Spleen (tissue), 11 donors: Measurements from ENCODE around the gene LCAT. TPM values are rescaled to one million over a fixed set of nuclear protein-coding genes. Genes with fewer than 3 reads are reported as not detected.

Experiments
- DNase-seq: peaks from one replicate; pipeline ENCODE4 v3.0.0-alpha.2; 2020
- H3K27ac ChIP-seq, 8 donors: fragments of 200-600 bp; sonication (generic) in 7 of 8; 1 replicate in 4 of 8; 2 replicates in 4 of 8; pipeline versions ENCODE4 v1.5.0 to v1.8.0; 2016 to 2021; ENCODE audit warnings: inconsistent platforms in 4 of 8, mild to moderate bottlenecking in 4 of 8, moderate library complexity in 1 of 8
- H3K27me3 ChIP-seq, 7 donors: fragments of 200-600 bp; sonication (generic) in 6 of 7; replicated peaks in 1 of 7; 1 replicate in 4 of 7; 2 replicates in 3 of 7; pipeline versions ENCODE4 v1.5.0 to v1.8.0; 2016 to 2021; ENCODE audit warnings: inconsistent platforms in 3 of 7, mild to moderate bottlenecking in 1 of 7
- H3K36me3 ChIP-seq, 6 donors: fragments of 200-600 bp; sonication (generic) in 5 of 6; 1 replicate in 4 of 6; 2 replicates in 2 of 6; pipeline versions ENCODE4 v1.5.0 to v1.8.0; 2016 to 2021; ENCODE audit warnings: inconsistent platforms in 2 of 6
- H3K4me1 ChIP-seq, 6 donors: fragments of 200-600 bp; sonication (generic) in 5 of 6; 1 replicate in 3 of 6; 2 replicates in 3 of 6; pipeline versions ENCODE4 v1.5.0 to v1.8.0; 2016 to 2021; ENCODE audit warnings: inconsistent platforms in 3 of 6
- H3K4me3 ChIP-seq, 8 donors: fragments of 200-600 bp; sonication (generic) in 7 of 8; 1 replicate in 4 of 8; 2 replicates in 4 of 8; pipeline versions ENCODE4 v1.5.0 to v1.8.0; 2016 to 2021; ENCODE audit warnings: inconsistent platforms in 4 of 8, mild to moderate bottlenecking in 4 of 8, moderate library complexity in 2 of 8
- H3K9me3 ChIP-seq, 8 donors: fragments of 200-600 bp; sonication (generic) in 7 of 8; 1 replicate in 4 of 8; 2 replicates in 4 of 8; pipeline versions ENCODE4 v1.5.0 to v1.8.0; 2016 to 2021; ENCODE audit warnings: inconsistent platforms in 4 of 8
- POLR2A ChIP-seq, 3 donors: fragments of 450-650 bp; IDR thresholded peaks; one replicate each; pipeline ENCODE4 v1.5.1; 2017; ENCODE audit warnings: antibody characterized with exemption in 3 of 3, mild to moderate bottlenecking in 1 of 3
- POLR2AphosphoS5 ChIP-seq, 3 donors: sonication (generic); formaldehyde crosslinking; IDR thresholded peaks; one replicate each; pipeline ENCODE4 v1.5.1; 2017; ENCODE audit warnings: antibody characterized with exemption in 3 of 3
- WGBS, 5 donors: extraction: QIAGEN DNeasy Blood & Tissue Kit in 3 of 5; methylation state at CpG; one replicate each; pipeline versions ENCODE4 v1.1.5 to v1.1.7; 2013 to 2018; 5-methylcytosine and 5-hydroxymethylcytosine counted together
- intact Hi-C: fragments of 100-400 bp; cut with DNase I; formaldehyde crosslinking; loops from one replicate; pipeline ENCODE4 v1.15.0; 2023; ENCODE audit warnings: low total_unique reads
- polyA plus RNA-seq, 3 donors: library from polyadenylated mRNA; stranded (reverse); fragments of 200-250 nt; gene quantifications; one replicate each; pipeline ENCODE4 v1.2.1, GENCODE V29; 2013
- total RNA-seq, 7 donors: library from RNA; depleted of rRNA in 3 of 7; stranded (reverse); fragments of >200 nt in 3 of 7; fragmentation: NEBNext Ultra II Directional in 4 of 7; extraction: Animal tissue kit (Norgen Biotek cat#: 25700) in 4 of 7; gene quantifications; one replicate each; pipeline versions ENCODE4 v1.1.0 to v1.2.1, GENCODE V29; 2016 to 2021
- TF ChIP-seq, protein P1 (sequence below), 11 experiments: fragments of 200-600 bp in 7 of 11; fragments of 450-650 bp in 4 of 11; sonication (generic) in 4 of 11; IDR thresholded peaks in 8 of 11; conservative IDR thresholded peaks in 3 of 11; 1 replicate in 7 of 11; 2 replicates in 4 of 11; pipeline versions ENCODE4 v1.4.0 to v1.8.0; 2016 to 2021; ENCODE audit warnings: antibody characterized with exemption in 11 of 11, inconsistent platforms in 4 of 11, mild to moderate bottlenecking in 1 of 11
- donor health status: healthy with polysubstance abuse.
- donor health status: DM: no; HTN: no; CAD: no; lungs with moderate emphysema.
- donor health status: DM: no; HTN: no; CAD: no.
- donor health status: Bipolar disorder and iron deficiency.
- donor health status: healthy.
- donor health status: DM: no; HTN: no; CAD: no.
- donor health status: DM: yes; HTN: yes; CAD: no.

LCAT gene
- total and polyA plus RNA-seq, 10 donors, result 5.2 to 51.6 (median 17.0) TPM

DNA sequence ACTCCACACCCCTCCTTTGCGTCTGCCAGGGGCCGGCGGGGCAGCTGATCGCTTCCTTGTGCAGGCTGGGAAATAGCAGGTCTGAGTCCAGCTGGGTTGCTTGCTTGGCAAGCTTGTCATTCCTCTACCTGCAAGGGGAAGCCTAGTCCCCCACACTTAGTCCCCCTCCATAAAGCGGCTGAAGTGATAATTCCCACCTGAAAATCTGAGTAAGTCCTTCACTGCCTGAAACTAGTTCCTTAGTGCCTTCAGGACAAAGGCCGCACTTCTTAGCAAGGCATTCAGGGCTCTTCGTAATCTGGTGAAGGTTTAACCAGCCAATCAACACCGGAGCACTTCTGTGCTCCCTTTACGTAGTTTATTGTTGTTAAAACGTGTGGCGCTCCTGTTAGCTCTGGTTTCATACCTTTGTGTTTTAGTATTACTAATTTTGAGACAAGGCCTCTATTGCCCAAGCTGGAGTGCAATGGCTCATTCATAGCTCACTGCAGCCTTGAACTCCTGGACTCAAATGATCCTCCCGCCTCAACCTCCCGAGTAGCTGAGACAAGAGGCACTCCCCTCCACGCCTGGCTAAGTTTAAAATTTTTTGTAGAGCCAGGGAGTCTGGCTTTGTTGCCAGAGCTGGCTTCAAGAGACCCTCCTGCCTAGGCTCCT, 50.0 kb downstream of the LCAT start:
- no peaks in the 10 kb centered on the region for H3K9me3 ChIP-seq
- no peaks in the 10 kb centered on the region for H3K27me3 ChIP-seq
- peak overlapping the region; percentile 88 to 97 (median 94) for H3K27ac ChIP-seq
- TF ChIP-seq, protein P1, sequence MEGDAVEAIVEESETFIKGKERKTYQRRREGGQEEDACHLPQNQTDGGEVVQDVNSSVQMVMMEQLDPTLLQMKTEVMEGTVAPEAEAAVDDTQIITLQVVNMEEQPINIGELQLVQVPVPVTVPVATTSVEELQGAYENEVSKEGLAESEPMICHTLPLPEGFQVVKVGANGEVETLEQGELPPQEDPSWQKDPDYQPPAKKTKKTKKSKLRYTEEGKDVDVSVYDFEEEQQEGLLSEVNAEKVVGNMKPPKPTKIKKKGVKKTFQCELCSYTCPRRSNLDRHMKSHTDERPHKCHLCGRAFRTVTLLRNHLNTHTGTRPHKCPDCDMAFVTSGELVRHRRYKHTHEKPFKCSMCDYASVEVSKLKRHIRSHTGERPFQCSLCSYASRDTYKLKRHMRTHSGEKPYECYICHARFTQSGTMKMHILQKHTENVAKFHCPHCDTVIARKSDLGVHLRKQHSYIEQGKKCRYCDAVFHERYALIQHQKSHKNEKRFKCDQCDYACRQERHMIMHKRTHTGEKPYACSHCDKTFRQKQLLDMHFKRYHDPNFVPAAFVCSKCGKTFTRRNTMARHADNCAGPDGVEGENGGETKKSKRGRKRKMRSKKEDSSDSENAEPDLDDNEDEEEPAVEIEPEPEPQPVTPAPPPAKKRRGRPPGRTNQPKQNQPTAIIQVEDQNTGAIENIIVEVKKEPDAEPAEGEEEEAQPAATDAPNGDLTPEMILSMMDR (IDR thresholded peaks at IDR 0.05 in 8 of 11, conservative IDR thresholded peaks at IDR 0.05 in 3 of 11), result no peak
- TF ChIP-seq POLR2A (IDR thresholded peaks at IDR 0.05), result no peak
- no peak for TF ChIP-seq POLR2AphosphoS5 (IDR thresholded peaks at IDR 0.05)
- no peaks in the 10 kb centered on the region for H3K36me3 ChIP-seq
- DNase-seq, result no peak
- 27 to 36% (median 31%) methylated on average over 13 to 14 of the region's 14 CpGs for WGBS, 5 donors
- intact Hi-C loops, result no loop called here
- H3K4me1 ChIP-seq, result peaks cover 21 to 63% (median 45%) of the 10 kb centered on the region in 6 donors
- H3K4me3 ChIP-seq, result peak overlapping the region; percentile 86 to 97 (median 92)

DNA sequence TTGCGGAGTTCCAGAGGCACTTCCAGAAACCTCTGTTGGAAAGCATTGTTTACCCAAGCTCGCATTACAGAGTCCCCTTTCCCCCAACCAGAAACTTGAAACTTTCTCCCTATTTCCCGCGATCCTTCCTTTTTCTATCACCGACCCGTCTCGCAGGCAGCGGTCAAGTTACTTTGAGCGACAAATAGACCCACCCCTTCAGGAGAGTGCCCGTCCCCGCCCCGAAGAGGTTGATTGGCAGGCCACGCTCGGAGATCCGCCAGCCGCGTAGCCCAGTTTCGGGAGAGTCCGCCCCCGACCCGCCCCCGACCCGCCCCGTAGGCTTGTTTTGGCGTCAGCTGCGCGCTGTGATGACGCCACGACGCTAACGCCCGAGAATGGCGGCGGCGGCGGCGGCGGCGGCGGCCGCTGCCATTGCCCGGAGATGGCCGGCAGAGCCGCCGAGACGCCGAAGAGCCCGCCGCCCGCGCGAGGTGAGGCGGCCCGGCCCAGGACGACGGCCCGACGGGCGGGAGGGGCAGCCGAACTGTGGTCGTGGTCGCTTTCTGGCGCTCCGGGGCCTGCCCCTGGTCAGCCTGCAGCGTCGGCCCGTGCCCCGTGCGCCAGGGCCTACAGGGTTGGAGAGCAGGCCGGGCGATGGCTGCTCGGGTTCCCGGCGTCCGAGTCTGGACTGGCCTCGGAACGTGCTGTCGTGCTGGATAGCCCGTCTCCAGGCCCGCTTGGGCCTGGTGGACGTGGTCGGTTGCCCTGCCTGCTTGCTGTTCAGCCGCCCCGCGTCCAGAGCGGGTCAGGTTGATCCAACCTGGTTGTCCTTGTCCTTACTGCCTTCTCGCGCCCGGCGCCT, 50.8 kb downstream of the LCAT start, which contains the start of gene PSKH1:
Gene PSKH1 (plus strand): TSS at position 356 of the 844 bp plus-strand sequence. CDS start 15,496 bp downstream, outside the sequence.
- intact Hi-C loops, result no loop called here
- peaks cover 21 to 59% (median 45%) of the 10 kb centered on the region in 6 donors for H3K4me1 ChIP-seq
- peak; percentile 99 for DNase-seq
- peak within 1 kb of the TSS; percentile 88 to 97 (median 94) for H3K27ac ChIP-seq
- no peaks in the 10 kb centered on the region for H3K27me3 ChIP-seq
- 1% methylated on average over 47 to 90 of the region's 90 CpGs for WGBS, 5 donors
- H3K9me3 ChIP-seq, result no peaks in the 10 kb centered on the region
- H3K4me3 ChIP-seq, result peak within 1 kb of the TSS; percentile 86 to 97 (median 92)
- peak in 2 of 3 donors; percentile 27 to 74 for TF ChIP-seq POLR2A (IDR thresholded peaks at IDR 0.05)
- TF ChIP-seq POLR2AphosphoS5 (IDR thresholded peaks at IDR 0.05), result peak; percentile 82 to 90 (median 87)
- TF ChIP-seq, protein P1 (IDR thresholded peaks at IDR 0.05 in 8 of 11, conservative IDR thresholded peaks at IDR 0.05 in 3 of 11), result peak in 2 of 11 experiments; percentile 9 to 39
- H3K36me3 ChIP-seq, result no peaks in the 10 kb centered on the region

DNA sequence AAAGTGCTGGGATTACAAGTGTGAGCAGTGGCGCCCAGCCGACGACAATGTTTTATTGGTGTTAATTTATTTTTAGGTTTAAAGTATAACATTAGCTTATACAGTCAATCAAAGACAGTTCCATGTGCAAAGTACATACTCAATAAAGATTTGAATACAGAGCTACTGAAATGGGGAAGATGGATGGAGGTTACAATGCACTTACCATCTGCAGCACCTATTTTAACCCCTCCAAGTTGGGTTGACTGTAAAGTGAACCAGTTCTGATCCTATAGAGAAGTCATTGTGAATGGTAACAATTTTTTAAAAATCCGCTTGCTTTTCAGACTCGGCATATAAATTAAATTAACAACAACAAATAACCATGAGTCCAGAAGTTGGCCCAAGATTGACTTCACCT, 51.5 kb downstream of the LCAT start:
- Histone ChIP-seq H3K9me3 (no peaks in the 10 kb centered on the region), H3K4me3 (peak overlapping the region in 7 of 8 donors; percentile 86 to 97 (median 88)), H3K27ac (peak overlapping the region in 6 of 8 donors; percentile 88 to 97 (median 96)), H3K4me1 (peaks cover 21 to 52% (median 45%) of the 10 kb centered on the region in 6 donors), H3K27me3 (no peaks in the 10 kb centered on the region), H3K36me3 (peaks cover 0 to 5% (median 0%) of the 10 kb centered on the region in 6 donors)
- intact Hi-C loops, result no loop called here
- WGBS, 5 donors, result 71 to 78% (median 75%) methylated on average over 5 of the region's 5 CpGs
- no peak for TF ChIP-seq POLR2A (IDR thresholded peaks at IDR 0.05)
- no peak for TF ChIP-seq POLR2AphosphoS5 (IDR thresholded peaks at IDR 0.05)
- TF ChIP-seq, protein P1 (IDR thresholded peaks at IDR 0.05 in 8 of 11, conservative IDR thresholded peaks at IDR 0.05 in 3 of 11), result no peak
- DNase-seq, result no peak

Other genes with a start within 250 kb of the LCAT start
- 10 to 100 TPM; 34.6 to 45.6 (median 41.1) TPM for gene GFOD2, start 224.8 kb downstream of the LCAT start, total RNA-seq
- gene GFOD2, start 224.8 kb downstream of the LCAT start, polyA plus RNA-seq, result 10 to 100 TPM; 10.4 to 21.4 (median 11.6) TPM
- gene RANBP10, start 137.6 kb downstream of the LCAT start, total RNA-seq, result 10 to 100 TPM; 19.7 to 38.6 (median 25.9) TPM
- 10 to 100 TPM in 1 of 3 donors, 1 to 10 TPM in 2; 6.6 to 10.7 (median 8.1) TPM for gene RANBP10, start 137.6 kb downstream of the LCAT start, polyA plus RNA-seq
- gene TSNAXIP1, start 137.2 kb downstream of the LCAT start, total RNA-seq, result 1 to 10 TPM in 1 of 7 donors, under 1 TPM in 6; 0.44 to 2.7 (median 0.80) TPM
- gene TSNAXIP1, start 137.2 kb downstream of the LCAT start, polyA plus RNA-seq, result 1 to 10 TPM; 1.0 to 2.3 (median 1.9) TPM
- 10 to 100 TPM; 23.5 to 80.7 (median 35.7) TPM for gene THAP11, start 101.8 kb downstream of the LCAT start, total RNA-seq
- 10 to 100 TPM; 19.9 to 31.7 (median 24.3) TPM for gene THAP11, start 101.8 kb downstream of the LCAT start, polyA plus RNA-seq
- gene NUTF2, start 97.2 kb downstream of the LCAT start, total RNA-seq, result 10 to 100 TPM; 38.8 to 64.3 (median 48.6) TPM
- 100 to 1,000 TPM in 1 of 3 donors, 10 to 100 TPM in 2; 92.3 to 116 (median 97.0) TPM for gene NUTF2, start 97.2 kb downstream of the LCAT start, polyA plus RNA-seq
- gene CENPT, start 96.4 kb downstream of the LCAT start, total RNA-seq, result 10 to 100 TPM; 43.2 to 82.9 (median 50.8) TPM
- 100 to 1,000 TPM in 1 of 3 donors, 10 to 100 TPM in 2; 47.2 to 101 (median 91.3) TPM for gene CENPT, start 96.4 kb downstream of the LCAT start, polyA plus RNA-seq
- gene EDC4, start 71.1 kb downstream of the LCAT start, total RNA-seq, result 10 to 100 TPM; 51.7 to 71.3 (median 63.2) TPM
- 10 to 100 TPM; 27.6 to 45.0 (median 39.6) TPM for gene EDC4, start 71.1 kb downstream of the LCAT start, polyA plus RNA-seq
- 1 to 10 TPM in 3 of 7 donors, under 1 TPM in 2, not detected in 2; 0.60 to 6.2 (median 1.2) TPM for gene NRN1L, start 59.2 kb downstream of the LCAT start, total RNA-seq
- 1 to 10 TPM; 2.5 to 4.4 (median 3.4) TPM for gene NRN1L, start 59.2 kb downstream of the LCAT start, polyA plus RNA-seq
- gene PSKH1, start 50.9 kb downstream of the LCAT start, total RNA-seq, result 10 to 100 TPM; 13.0 to 31.3 (median 26.0) TPM
- 10 to 100 TPM in 1 of 3 donors, 1 to 10 TPM in 2; 5.0 to 16.2 (median 6.8) TPM for gene PSKH1, start 50.9 kb downstream of the LCAT start, polyA plus RNA-seq
- 1 to 10 TPM; 2.0 to 8.5 (median 4.6) TPM for gene CTRL, start 12.3 kb downstream of the LCAT start, total RNA-seq
- gene CTRL, start 12.3 kb downstream of the LCAT start, polyA plus RNA-seq, result 10 to 100 TPM in 1 of 3 donors, 1 to 10 TPM in 2; 2.7 to 10.3 (median 4.8) TPM
- 100 to 1,000 TPM in 6 of 7 donors, 10 to 100 TPM in 1; 80.3 to 152 (median 128) TPM for gene PSMB10, start 7.3 kb downstream of the LCAT start, total RNA-seq
- 100 to 1,000 TPM; 207 to 236 (median 236) TPM for gene PSMB10, start 7.3 kb downstream of the LCAT start, polyA plus RNA-seq
- 10 to 100 TPM; 23.1 to 68.5 (median 38.6) TPM for gene SLC12A4, start 24.5 kb upstream of the LCAT start, total RNA-seq
- 10 to 100 TPM in 1 of 3 donors, 1 to 10 TPM in 2; 4.6 to 27.4 (median 8.9) TPM for gene SLC12A4, start 24.5 kb upstream of the LCAT start, polyA plus RNA-seq
- 1 to 10 TPM in 4 of 7 donors, under 1 TPM in 3; 0.57 to 2.2 (median 1.4) TPM for gene DPEP3, start 36.4 kb upstream of the LCAT start, total RNA-seq
- under 1 TPM; 0.26 to 0.49 (median 0.43) TPM for gene DPEP3, start 36.4 kb upstream of the LCAT start, polyA plus RNA-seq
- gene DPEP2, start 55.4 kb upstream of the LCAT start, total RNA-seq, result 10 to 100 TPM; 18.6 to 79.6 (median 30.4) TPM
- 10 to 100 TPM; 21.7 to 31.0 (median 24.7) TPM for gene DPEP2, start 55.4 kb upstream of the LCAT start, polyA plus RNA-seq
- not detected for gene DPEP2NB, start 71.8 kb upstream of the LCAT start, total RNA-seq
- not detected for gene DPEP2NB, start 71.8 kb upstream of the LCAT start, polyA plus RNA-seq
- gene DDX28, start 79.1 kb upstream of the LCAT start, total RNA-seq, result 10 to 100 TPM in 5 of 7 donors, 1 to 10 TPM in 2; 8.6 to 12.7 (median 10.3) TPM
- 10 to 100 TPM; 15.8 to 19.0 (median 17.6) TPM for gene DDX28, start 79.1 kb upstream of the LCAT start, polyA plus RNA-seq
- 10 to 100 TPM; 22.3 to 31.7 (median 27.6) TPM for gene DUS2, start 79.2 kb upstream of the LCAT start, total RNA-seq
- 10 to 100 TPM; 17.4 to 28.8 (median 25.2) TPM for gene DUS2, start 79.2 kb upstream of the LCAT start, polyA plus RNA-seq
- 10 to 100 TPM; 64.4 to 89.7 (median 68.5) TPM for gene NFATC3, start 141.2 kb upstream of the LCAT start, total RNA-seq
- gene NFATC3, start 141.2 kb upstream of the LCAT start, polyA plus RNA-seq, result 10 to 100 TPM; 12.4 to 13.1 (median 12.7) TPM